ENCODE results near the gene CIAPIN1.

CIAPIN1 gene

GRCh38 chr16:57394444-57394843 is 52.7 kb downstream of the CIAPIN1 start:
- no peak overlapping the region for H3K4me3 ChIP-seq (ENCODE audit: low read depth, low read length)
- no peak for TF ChIP-seq CTCF (IDR thresholded peaks at IDR 0.05; ENCODE audit: control insufficient read depth, extremely low read depth, insufficient read depth)
- DNase-seq (ENCODE audit: low read depth): no peak

GRCh38 chr16:57392694-57393093 is 54.5 kb downstream of the CIAPIN1 start:
- peak; percentile 32 for DNase-seq (ENCODE audit: low read depth)
- TF ChIP-seq CTCF (IDR thresholded peaks at IDR 0.05; ENCODE audit: control insufficient read depth, extremely low read depth, insufficient read depth): no peak
- H3K4me3 ChIP-seq (ENCODE audit: low read depth, low read length): no peak overlapping the region

- no peak for TF ChIP-seq CTCF (IDR thresholded peaks at IDR 0.05; ENCODE audit: control insufficient read depth, extremely low read depth, insufficient read depth)
- DNase-seq (ENCODE audit: low read depth): no peak
- no peak overlapping the region for H3K4me3 ChIP-seq (ENCODE audit: low read depth, low read length)
Measured at GRCh38 chr16:57391708-57392107, 55.5 kb downstream of the CIAPIN1 start.

GRCh38 chr16:57391300-57391699 is 55.9 kb downstream of the CIAPIN1 start:
- no peak overlapping the region for H3K4me3 ChIP-seq (ENCODE audit: low read depth, low read length)
- TF ChIP-seq CTCF (IDR thresholded peaks at IDR 0.05; ENCODE audit: control insufficient read depth, extremely low read depth, insufficient read depth): no peak
- no peak for DNase-seq (ENCODE audit: low read depth)

GRCh38 chr16:57390636-57391295 is 56.4 kb downstream of the CIAPIN1 start:
- no peak overlapping the region for H3K4me3 ChIP-seq (ENCODE audit: low read depth, low read length)
- no peak for TF ChIP-seq CTCF (IDR thresholded peaks at IDR 0.05; ENCODE audit: control insufficient read depth, extremely low read depth, insufficient read depth)
- no peak for DNase-seq (ENCODE audit: low read depth)

GRCh38 chr16:57389087-57389468 is 58.1 kb downstream of the CIAPIN1 start:
- DNase-seq (ENCODE audit: low read depth): no peak
- no peak for TF ChIP-seq CTCF (IDR thresholded peaks at IDR 0.05; ENCODE audit: control insufficient read depth, extremely low read depth, insufficient read depth)
- no peak overlapping the region for H3K4me3 ChIP-seq (ENCODE audit: low read depth, low read length)
